ENCODE results near the gene TSPAN15. TPM values are rescaled to one million over a fixed set of nuclear protein-coding genes. Genes with fewer than 3 reads are reported as not detected.

Gene TSPAN15
- total RNA-seq: 1 to 10 TPM; 2.3 to 8.3 (median 3.3) TPM
- long read RNA-seq: 0 reads

GRCh38 chr10:69451209-69451783 is at the start of gene TSPAN15:
TSPAN15 (plus strand) TSS chr10:69451465; CDS start chr10:69451595, 130 bp downstream.
- no peaks in the 10 kb centered on the region for H3K36me3 ChIP-seq
- H3K27me3 ChIP-seq: no peaks in the 10 kb centered on the region
- intact Hi-C loops (cut with DNase I): no loop called here
- TF ChIP-seq CTCF (IDR thresholded peaks at IDR 0.05) (no peak), POLR2A (IDR thresholded peaks at IDR 0.05) (peak; percentile 50)
- peaks cover 0 to 9% (median 0%) of the 10 kb centered on the region in 4 donors for H3K4me1 ChIP-seq
- no peaks in the 10 kb centered on the region for H3K9me3 ChIP-seq
- peak within 1 kb of the TSS in 2 of 3 donors; percentile 24 to 43 for H3K27ac ChIP-seq
- ATAC-seq (peak; percentile 84 to 95 (median 88)), DNase-seq (peak; percentile 85 to 89 (median 88))
- H3K4me3 ChIP-seq: peak within 1 kb of the TSS; percentile 50 to 65 (median 62)
- WGBS (ENCODE audit: insufficient coverage, low coverage, low lambda C conversion rate, missing lambda C conversion rate): 9% methylated on average over 6 of the region's 45 CpGs

GRCh38 chr10:69402386-69402785 is 48.9 kb upstream of the TSPAN15 start:
- intact Hi-C loops (cut with DNase I): no loop called here
- TF ChIP-seq POLR2A (IDR thresholded peaks at IDR 0.05): no peak
- TF ChIP-seq CTCF (IDR thresholded peaks at IDR 0.05): no peak
- no peaks in the 10 kb centered on the region for H3K36me3 ChIP-seq
- 73% methylated on average over 6 of the region's 6 CpGs for WGBS (ENCODE audit: insufficient coverage, low coverage, low lambda C conversion rate, missing lambda C conversion rate)
- H3K4me3 ChIP-seq: no peak overlapping the region
- no peaks in the 10 kb centered on the region for H3K4me1 ChIP-seq
- DNase-seq (peak in 1 of 3 donors; percentile 19), ATAC-seq (no peak)
- no peak overlapping the region for H3K27ac ChIP-seq
- no peaks in the 10 kb centered on the region for H3K27me3 ChIP-seq
- no peaks in the 10 kb centered on the region for H3K9me3 ChIP-seq

- TF ChIP-seq POLR2A (IDR thresholded peaks at IDR 0.05): no peak
- TF ChIP-seq CTCF (IDR thresholded peaks at IDR 0.05): no peak
- ATAC-seq (no peak), DNase-seq (peak in 1 of 3 donors; percentile 10)
- Histone ChIP-seq H3K36me3 (no peaks in the 10 kb centered on the region), H3K27me3 (no peaks in the 10 kb centered on the region), H3K4me3 (no peak overlapping the region), H3K4me1 (no peaks in the 10 kb centered on the region), H3K27ac (no peak overlapping the region), H3K9me3 (no peaks in the 10 kb centered on the region)
- intact Hi-C loops (cut with DNase I): no loop called here
- WGBS (ENCODE audit: insufficient coverage, low coverage, low lambda C conversion rate, missing lambda C conversion rate): no CpG with 5 or more reads among the region's 1 CpG
Measured at GRCh38 chr10:69403066-69403465, 48.2 kb upstream of the TSPAN15 start.

GRCh38 chr10:69403519-69403918 is 47.7 kb upstream of the TSPAN15 start:
- DNase-seq (no peak), ATAC-seq (no peak)
- 31% methylated on average over 3 of the region's 3 CpGs for WGBS (ENCODE audit: insufficient coverage, low coverage, low lambda C conversion rate, missing lambda C conversion rate)

More at GRCh38 chr10:69403519-69403918, 47.7 kb upstream of the TSPAN15 start:
- intact Hi-C loops (cut with DNase I): no loop called here
- no peaks in the 10 kb centered on the region for H3K4me1 ChIP-seq
- H3K36me3 ChIP-seq: no peaks in the 10 kb centered on the region
- H3K9me3 ChIP-seq: no peaks in the 10 kb centered on the region
- TF ChIP-seq POLR2A (IDR thresholded peaks at IDR 0.05) (no peak), CTCF (IDR thresholded peaks at IDR 0.05) (no peak)
- H3K4me3 ChIP-seq: no peak overlapping the region
- no peak overlapping the region for H3K27ac ChIP-seq
- H3K27me3 ChIP-seq: no peaks in the 10 kb centered on the region

All from right lobe of liver (tissue), 6 donors.